A549 (cell line): ENCODE measurements around the gene KCNG2. TPM values are rescaled to one million over a fixed set of nuclear protein-coding genes. Genes with fewer than 3 reads are reported as not detected.

Source experiments
- ATAC-seq, 2 experiments: fragments of 200-7000 bp in 1 of 2; fragments of >200 bp in 1 of 2; cut with Nextera tagmentation in 1 of 2; cut with Tn5 transposase in 1 of 2; 3 replicates each; pipeline versions ENCODE4 v1.8.0 to v1.9.1; 2018 to 2020; ENCODE audit warnings: mild to moderate bottlenecking in 1 of 2, moderate library complexity in 1 of 2
- CTCF ChIA-PET: fragments of 300-600 bp; sonication (Branson Sonifier 250); formaldehyde crosslinking; extraction: SDS; loops from one replicate; lab custom pipeline; 2021; ENCODE audit warnings: antibody characterized with exemption, inconsistent platforms; lab: Yijun Ruan, JAX
- POLR2A ChIA-PET: fragments of 350-600 bp; formaldehyde crosslinking; extraction: SDS; loops from one replicate; lab custom pipeline; 2021; ENCODE audit warnings: antibody characterized with exemption, inconsistent platforms; lab: Yijun Ruan, JAX
- DNase-seq, 2 experiments: peaks; one replicate each; pipeline versions ENCODE4 v3.0.0 to v3.0.0-alpha.2; 2011 to 2016; ENCODE audit warnings: low read depth in 1 of 2, low spot score in 1 of 2
- FAIRE-seq: peaks from 2 replicates; lab custom pipeline; 2011; peaks lifted over from hg19 to GRCh38; lab: Jason Lieb, UNC
- H3K27ac ChIP-seq, 2 experiments: fragments of >200 bp; sonication (Bioruptor Twin); formaldehyde crosslinking; 3 replicates each; pipeline ENCODE4 v1.5.1; 2016 to 2017
- H3K4me1 ChIP-seq: fragments of >200 bp; sonication (Bioruptor Twin); formaldehyde crosslinking; 3 replicates; pipeline ENCODE4 v1.6.1; 2016
- H3K4me2 ChIP-seq: fragments of >200 bp; sonication (Bioruptor Twin); formaldehyde crosslinking; 3 replicates; pipeline ENCODE4 v1.6.1; 2016
- H3K4me3 ChIP-seq: fragments of >200 bp; sonication (Bioruptor Twin); formaldehyde crosslinking; 3 replicates; pipeline ENCODE4 v1.5.1; 2016
- H3K9me3 ChIP-seq: fragments of >200 bp; sonication (Bioruptor Twin); formaldehyde crosslinking; 3 replicates; pipeline ENCODE4 v1.6.1; 2016
- ATOH8 ChIP-seq: fragments of 250-450 bp; sonication (Bioruptor Pico); IDR thresholded peaks from 2 replicates; pipeline ENCODE4 v1.5.0; 2020; ENCODE audit warnings: low read depth, mild to moderate bottlenecking, moderate library complexity
- BHLHE40 ChIP-seq: IDR thresholded peaks from 2 replicates; pipeline ENCODE4 v1.6.1; 2012; ENCODE audit warnings: low read depth, low read length, inconsistent platforms
- CEBPB ChIP-seq, 2 experiments: fragments of >200 bp in 1 of 2; sonication (Bioruptor Twin) in 1 of 2; formaldehyde crosslinking in 1 of 2; IDR thresholded peaks; 2 replicates each; pipeline ENCODE4 v1.6.1; 2012 to 2016
- ESRRA ChIP-seq: fragments of 150-350 bp; IDR thresholded peaks from 2 replicates; pipeline ENCODE4 v1.6.1; 2014; ENCODE audit warnings: mild to moderate bottlenecking, low read length, borderline replicate concordance
- FOSB ChIP-seq: fragments of 250-450 bp; sonication (Bioruptor Pico); IDR thresholded peaks from 2 replicates; pipeline ENCODE4 v1.5.0; 2020; ENCODE audit warnings: mild to moderate bottlenecking, moderate library complexity
- FOSL2 ChIP-seq, 2 experiments: fragments of 450-650 bp in 1 of 2; fragments of >200 bp in 1 of 2; sonication (Bioruptor Twin) in 1 of 2; formaldehyde crosslinking; IDR thresholded peaks; 2 replicates each; pipeline versions ENCODE4 v1.5.0 to v1.6.1; 2016 to 2020; ENCODE audit warnings: mild to moderate bottlenecking in 1 of 2, moderate library complexity in 1 of 2
- HES2 ChIP-seq: fragments of >200 bp; sonication (Bioruptor Twin); formaldehyde crosslinking; IDR thresholded peaks from 2 replicates; pipeline ENCODE4 v1.6.1; 2016
- HEYL ChIP-seq: fragments of 250-450 bp; sonication (Bioruptor Pico); IDR thresholded peaks from 2 replicates; pipeline ENCODE4 v1.8.0; 2021; ENCODE audit warnings: mild to moderate bottlenecking, moderate library complexity
- KDM1A ChIP-seq: fragments of 200-600 bp; sonication (generic); IDR thresholded peaks from 2 replicates; pipeline ENCODE4 v1.6.1; 2016; ENCODE audit warnings: low read depth, mild to moderate bottlenecking
- KDM5A ChIP-seq: fragments of 200-600 bp; sonication (generic); IDR thresholded peaks from 2 replicates; pipeline ENCODE4 v1.6.1; 2016; ENCODE audit warnings: antibody characterized with exemption, mild to moderate bottlenecking
- MAX ChIP-seq: IDR thresholded peaks from 2 replicates; pipeline ENCODE4 v1.6.1; 2012
- MYC ChIP-seq: IDR thresholded peaks from 2 replicates; pipeline ENCODE4 v1.6.1; 2012; ENCODE audit warnings: mild to moderate bottlenecking, inconsistent platforms, low read length, improper control_type of control experiment, borderline replicate concordance
- NPAS2 ChIP-seq: fragments of 250-450 bp; sonication (Bioruptor Pico); IDR thresholded peaks from 2 replicates; pipeline ENCODE4 v1.8.0; 2022; ENCODE audit warnings: mild to moderate bottlenecking, moderate library complexity, borderline replicate concordance
- PHF8 ChIP-seq: fragments of 200-600 bp; sonication (generic); IDR thresholded peaks from 2 replicates; pipeline ENCODE4 v1.6.1; 2016; ENCODE audit warnings: low read depth, mild to moderate bottlenecking, antibody characterized with exemption, moderate library complexity, borderline replicate concordance
- POLR2AphosphoS2 ChIP-seq: conservative IDR thresholded peaks from 2 replicates; pipeline ENCODE4 v1.6.1; 2012; ENCODE audit warnings: low read length, improper control_type of control experiment, inconsistent platforms
- RARB ChIP-seq: fragments of 250-450 bp; sonication (Bioruptor Pico); IDR thresholded peaks from 2 replicates; pipeline ENCODE4 v1.8.0; 2021; ENCODE audit warnings: mild to moderate bottlenecking, moderate library complexity
- RFX5 ChIP-seq: fragments of 450-650 bp; IDR thresholded peaks from 2 replicates; pipeline ENCODE4 v1.7.1; 2014; ENCODE audit warnings: antibody characterized with exemption, mild to moderate bottlenecking, moderate library complexity
- SREBF2 ChIP-seq: fragments of 450-650 bp; IDR thresholded peaks from 2 replicates; pipeline ENCODE4 v1.6.1; 2014; ENCODE audit warnings: mild to moderate bottlenecking, moderate library complexity
- ZFP36 ChIP-seq: fragments of 450-650 bp; IDR thresholded peaks from 2 replicates; pipeline ENCODE4 v1.6.1; 2014; ENCODE audit warnings: borderline replicate concordance; ENCODE audit not compliant: partially characterized antibody
- WGBS: methylation state at CpG from one replicate; pipeline ENCODE4 v1.1.6; 2017; ENCODE audit errors: missing lambda C conversion rate; 5-methylcytosine and 5-hydroxymethylcytosine counted together
- polyA plus RNA-seq, 4 experiments: library from polyadenylated mRNA; depleted of rRNA in 3 of 4; stranded (reverse); fragments of >200 nt; fragmentation: RNase III in 1 of 4; extraction: RNeasy Plus Mini Kit Qiagen cat#74134 plus additional on column Dnase treatment in 1 of 4; gene quantifications; 2 replicates in 3 of 4; 3 replicates in 1 of 4; pipeline ENCODE4 v1.2.3, GENCODE V29; 2011 to 2017
- TF ChIP-seq, protein P1 (sequence below): fragments of >200 bp; sonication (Bioruptor Twin); formaldehyde crosslinking; IDR thresholded peaks from 3 replicates; pipeline ENCODE4 v1.6.1; 2016

The KCNG2 gene
- polyA plus RNA-seq, 2 of the 4 experiments (the other 2 are of a cell fraction) = not detected

DNA sequence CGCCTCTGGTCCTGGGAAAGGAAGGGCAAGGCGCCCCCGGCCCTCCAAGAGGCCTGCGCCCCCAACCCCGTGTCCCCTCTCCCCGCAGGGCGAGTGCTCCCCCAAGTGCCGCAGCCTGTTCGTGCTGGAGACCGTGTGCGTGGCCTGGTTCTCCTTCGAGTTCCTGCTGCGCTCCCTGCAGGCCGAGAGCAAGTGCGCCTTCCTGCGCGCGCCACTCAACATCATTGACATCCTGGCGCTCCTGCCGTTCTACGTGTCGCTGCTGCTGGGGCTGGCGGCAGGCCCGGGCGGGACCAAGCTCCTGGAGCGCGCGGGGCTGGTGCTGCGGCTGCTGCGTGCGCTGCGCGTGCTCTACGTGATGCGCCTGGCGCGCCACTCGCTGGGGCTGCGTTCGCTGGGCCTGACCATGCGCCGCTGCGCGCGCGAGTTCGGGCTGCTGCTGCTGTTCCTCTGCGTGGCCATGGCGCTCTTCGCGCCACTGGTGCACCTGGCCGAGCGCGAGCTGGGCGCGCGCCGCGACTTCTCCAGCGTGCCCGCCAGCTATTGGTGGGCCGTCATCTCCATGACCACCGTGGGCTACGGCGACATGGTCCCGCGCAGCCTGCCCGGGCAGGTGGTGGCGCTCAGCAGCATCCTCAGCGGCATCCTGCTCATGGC is 101.3 kb downstream of the KCNG2 start:
- no peak overlapping the region for H3K4me2 ChIP-seq
- no peak for TF ChIP-seq HEYL
- TF ChIP-seq MYC = no peak
- no peak for TF ChIP-seq ZFP36
- TF ChIP-seq ESRRA = no peak
- no peak for TF ChIP-seq FOSB (CRISPR knock-in tag)
- TF ChIP-seq SREBF2 = no peak
- ChIA-PET POLR2A (no interaction called here), CTCF (no interaction called here)
- DNase-seq (no peak), ATAC-seq (no peak), FAIRE-seq (no peak)
- no peaks in the 10 kb centered on the region for H3K4me1 ChIP-seq
- H3K9me3 ChIP-seq = peaks cover 34% of the 10 kb centered on the region
- H3K4me3 ChIP-seq = no peak overlapping the region
- H3K27ac ChIP-seq = no peak overlapping the region
- 96% methylated on average over 19 of the region's 70 CpGs for WGBS

GRCh38 chr18:79899609-79900445 is 102.1 kb downstream of the KCNG2 start:
- 96% methylated on average over 22 of the region's 53 CpGs for WGBS
- CTCF ChIA-PET = no interaction called here
- H3K4me3 ChIP-seq = no peak overlapping the region
- no peak for ATAC-seq
- no peak for DNase-seq
- POLR2A ChIA-PET = no interaction called here
- no peak for TF ChIP-seq BHLHE40
- TF ChIP-seq KDM5A = no peak
- no peak for TF ChIP-seq POLR2AphosphoS2
- TF ChIP-seq CEBPB (IDR thresholded peaks at IDR 0.05) = no peak
- TF ChIP-seq HES2 = no peak
- TF ChIP-seq PHF8 = no peak
- TF ChIP-seq RFX5 = no peak
- TF ChIP-seq FOSL2 (IDR thresholded peaks at IDR 0.05) = no peak
- TF ChIP-seq FOSL2 (CRISPR knock-in tag; IDR thresholded peaks at IDR 0.05) = no peak
- no peak for TF ChIP-seq KDM1A
- TF ChIP-seq RARB (CRISPR knock-in tag) = no peak
- TF ChIP-seq ATOH8 = no peak
- TF ChIP-seq, protein P1, sequence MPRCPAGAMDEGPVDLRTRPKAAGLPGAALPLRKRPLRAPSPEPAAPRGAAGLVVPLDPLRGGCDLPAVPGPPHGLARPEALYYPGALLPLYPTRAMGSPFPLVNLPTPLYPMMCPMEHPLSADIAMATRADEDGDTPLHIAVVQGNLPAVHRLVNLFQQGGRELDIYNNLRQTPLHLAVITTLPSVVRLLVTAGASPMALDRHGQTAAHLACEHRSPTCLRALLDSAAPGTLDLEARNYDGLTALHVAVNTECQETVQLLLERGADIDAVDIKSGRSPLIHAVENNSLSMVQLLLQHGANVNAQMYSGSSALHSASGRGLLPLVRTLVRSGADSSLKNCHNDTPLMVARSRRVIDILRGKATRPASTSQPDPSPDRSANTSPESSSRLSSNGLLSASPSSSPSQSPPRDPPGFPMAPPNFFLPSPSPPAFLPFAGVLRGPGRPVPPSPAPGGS = no peak
- no peak for TF ChIP-seq MAX
- no peak for TF ChIP-seq FOSB (CRISPR knock-in tag)
- TF ChIP-seq NPAS2 = no peak
- H3K4me1 ChIP-seq = no peaks in the 10 kb centered on the region
- no peak overlapping the region for H3K27ac ChIP-seq
- no peak for FAIRE-seq
- H3K9me3 ChIP-seq = peaks cover 34% of the 10 kb centered on the region
- H3K4me2 ChIP-seq = no peak overlapping the region
